GM06990 (cell line): ENCODE results near the gene LFNG.

Experiments used
- DNase-seq: peaks from one replicate; pipeline ENCODE4 v3.0.0-alpha.2; 2011; ENCODE audit not compliant: insufficient read length; ENCODE audit errors: extremely low read depth
- H3K27me3 ChIP-seq: replicated peaks from 2 replicates; pipeline ENCODE4 v1.6.0; 2011; ENCODE audit warnings: low read length; ENCODE audit not compliant: control insufficient read depth, insufficient read depth
- H3K36me3 ChIP-seq: 2 replicates; pipeline ENCODE4 v1.5.1; 2011; ENCODE audit warnings: low read length; ENCODE audit not compliant: control insufficient read depth, insufficient read depth
- H3K4me3 ChIP-seq: replicated peaks from 2 replicates; pipeline ENCODE4 v1.5.1; 2011; ENCODE audit warnings: low read depth, mild to moderate bottlenecking, control low read depth, low read length
- TF ChIP-seq, protein P1 (sequence below): IDR thresholded peaks from 2 replicates; pipeline ENCODE4 v1.5.1; 2011; ENCODE audit warnings: low read length, control low read depth, mild to moderate bottlenecking, inconsistent platforms; ENCODE audit not compliant: insufficient read depth, poor library complexity, severe bottlenecking

Gene LFNG

GRCh38 chr7:2542011-2542915, 22.7 kb downstream of the LFNG start:
- TF ChIP-seq, protein P1, sequence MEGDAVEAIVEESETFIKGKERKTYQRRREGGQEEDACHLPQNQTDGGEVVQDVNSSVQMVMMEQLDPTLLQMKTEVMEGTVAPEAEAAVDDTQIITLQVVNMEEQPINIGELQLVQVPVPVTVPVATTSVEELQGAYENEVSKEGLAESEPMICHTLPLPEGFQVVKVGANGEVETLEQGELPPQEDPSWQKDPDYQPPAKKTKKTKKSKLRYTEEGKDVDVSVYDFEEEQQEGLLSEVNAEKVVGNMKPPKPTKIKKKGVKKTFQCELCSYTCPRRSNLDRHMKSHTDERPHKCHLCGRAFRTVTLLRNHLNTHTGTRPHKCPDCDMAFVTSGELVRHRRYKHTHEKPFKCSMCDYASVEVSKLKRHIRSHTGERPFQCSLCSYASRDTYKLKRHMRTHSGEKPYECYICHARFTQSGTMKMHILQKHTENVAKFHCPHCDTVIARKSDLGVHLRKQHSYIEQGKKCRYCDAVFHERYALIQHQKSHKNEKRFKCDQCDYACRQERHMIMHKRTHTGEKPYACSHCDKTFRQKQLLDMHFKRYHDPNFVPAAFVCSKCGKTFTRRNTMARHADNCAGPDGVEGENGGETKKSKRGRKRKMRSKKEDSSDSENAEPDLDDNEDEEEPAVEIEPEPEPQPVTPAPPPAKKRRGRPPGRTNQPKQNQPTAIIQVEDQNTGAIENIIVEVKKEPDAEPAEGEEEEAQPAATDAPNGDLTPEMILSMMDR, result no peak
- Histone ChIP-seq H3K36me3 (peaks cover 36% of the 10 kb centered on the region), H3K4me3 (no peak overlapping the region), H3K27me3 (no peaks in the 10 kb centered on the region)
- DNase-seq, result no peak

GRCh38 chr7:2542916-2543871, 23.6 kb downstream of the LFNG start:
- no peak for DNase-seq
- TF ChIP-seq, protein P1, result no peak
- no peak overlapping the region for H3K4me3 ChIP-seq
- no peaks in the 10 kb centered on the region for H3K27me3 ChIP-seq
- peaks cover 37% of the 10 kb centered on the region for H3K36me3 ChIP-seq

DNA sequence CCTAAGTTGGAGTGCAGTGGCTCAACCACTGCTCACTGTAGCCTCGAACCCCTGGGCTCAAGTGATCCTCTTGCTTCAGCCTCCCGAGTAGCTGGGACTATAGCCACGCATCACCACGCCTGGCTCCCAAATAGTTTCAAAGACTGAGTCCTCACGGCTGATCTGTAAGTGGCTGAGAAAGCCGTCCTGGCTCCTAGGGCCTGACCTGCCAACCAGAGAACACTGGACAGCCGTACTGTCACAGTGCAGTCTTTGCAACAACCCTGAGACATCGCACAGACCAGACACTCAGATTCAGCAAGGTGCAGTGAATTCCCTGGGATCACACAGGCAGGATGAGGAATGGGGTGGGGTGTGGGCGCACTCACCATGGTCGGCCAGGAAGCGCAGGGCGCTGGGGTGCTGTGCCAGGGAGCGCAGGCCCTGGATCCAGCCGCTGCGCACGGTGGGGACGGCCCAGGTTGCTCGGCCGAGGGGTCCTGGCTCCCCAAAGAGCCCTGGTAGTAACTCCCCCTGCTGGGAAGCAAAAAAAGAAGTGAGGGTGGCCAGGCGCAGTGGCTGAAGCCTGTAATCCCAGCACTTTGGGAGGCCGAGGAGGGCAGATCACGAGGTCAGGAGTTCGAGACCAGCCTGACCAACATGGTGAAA, 25.1 kb downstream of the LFNG start:
- no peak for DNase-seq
- no peaks in the 10 kb centered on the region for H3K27me3 ChIP-seq
- peaks cover 28% of the 10 kb centered on the region for H3K36me3 ChIP-seq
- TF ChIP-seq, protein P1, result no peak
- H3K4me3 ChIP-seq, result no peak overlapping the region

DNA sequence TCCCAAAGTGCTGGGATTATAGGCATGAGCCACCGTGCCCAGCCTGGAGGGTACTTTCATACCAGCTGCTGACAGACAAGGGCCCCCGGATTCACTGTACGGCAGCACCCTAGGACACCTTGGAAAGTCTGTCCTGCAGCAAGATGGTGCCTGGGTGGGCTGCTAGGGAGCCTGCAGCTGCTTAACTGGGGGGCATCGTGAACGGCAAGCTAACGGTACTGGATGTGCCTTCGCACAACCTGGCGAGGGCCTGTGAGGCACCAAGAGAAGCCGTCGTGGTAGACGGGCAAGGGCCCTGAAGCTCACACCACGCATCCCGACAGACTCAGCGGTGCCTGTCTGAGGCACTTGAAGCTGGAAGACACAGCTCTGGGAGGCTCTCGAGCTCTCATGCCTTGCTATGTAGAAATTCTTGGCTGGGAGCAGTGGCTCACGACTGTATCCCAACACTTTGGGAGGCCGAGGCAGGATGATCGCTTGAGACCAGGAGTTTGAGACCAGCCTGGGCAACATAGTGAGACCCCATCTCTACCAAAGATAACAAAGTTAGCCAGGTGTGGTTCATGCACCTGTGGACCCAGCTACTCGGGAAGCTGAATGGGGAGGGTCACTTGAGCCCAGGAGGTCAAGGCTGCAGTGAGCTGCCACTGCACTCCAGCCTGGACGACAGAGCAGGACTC, 26.3 kb downstream of the LFNG start:
- DNase-seq, result no peak
- TF ChIP-seq, protein P1, result no peak
- H3K36me3 ChIP-seq, result peaks cover 25% of the 10 kb centered on the region
- H3K4me3 ChIP-seq, result no peak overlapping the region
- H3K27me3 ChIP-seq, result no peaks in the 10 kb centered on the region
